ENCODE results near the gene GPATCH4. TPM values are rescaled to one million over a fixed set of nuclear protein-coding genes. Genes with fewer than 3 reads are reported as not detected.

The GPATCH4 gene
- total RNA-seq, 1 experiment from 2014 or later: 37.3 TPM

DNA sequence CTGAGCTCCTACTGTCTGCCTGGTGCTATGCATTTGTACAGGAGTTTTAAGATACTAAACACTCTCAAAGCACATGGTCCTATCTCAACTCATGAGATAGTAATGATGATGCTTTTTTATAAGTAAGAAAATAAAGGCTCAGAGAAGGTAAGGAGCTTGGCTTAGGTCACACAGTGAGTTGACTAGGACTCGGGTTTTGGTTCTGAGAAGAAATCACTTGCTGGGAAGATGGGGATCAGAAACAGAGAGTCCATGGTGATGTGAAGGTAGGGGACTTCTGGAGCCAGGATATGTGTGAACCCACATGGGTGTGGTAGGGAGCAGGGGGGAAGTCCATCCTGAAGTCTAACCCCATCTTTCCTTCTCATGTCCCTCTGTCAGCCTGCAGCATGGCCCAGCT is 44.4 kb upstream of the GPATCH4 start:
- Histone ChIP-seq H3K79me2 (ENCODE audit: low read length) (no peaks in the 10 kb centered on the region), H3F3A (ENCODE audit: low read length, unreplicated experiment) (no peaks in the 10 kb centered on the region), H3K4me2 (ENCODE audit: low read length) (no peak overlapping the region), H2AFZ (ENCODE audit: low read length) (no peak overlapping the region), H3K36me3 (ENCODE audit: low read depth, low read length) (no peaks in the 10 kb centered on the region), H3K9ac (ENCODE audit: low read length) (no peak overlapping the region), H4K20me1 (ENCODE audit: low read length) (no peaks in the 10 kb centered on the region), H3K27me3 (ENCODE audit: low read length) (peaks cover 18% of the 10 kb centered on the region), H3K4me3 (ENCODE audit: low read length) (no peak overlapping the region), H3K9me3 (ENCODE audit: low read length) (no peaks in the 10 kb centered on the region), H3K27ac (ENCODE audit: low read length) (no peak overlapping the region), H3K4me1 (ENCODE audit: insufficient read depth, low read length) (no peaks in the 10 kb centered on the region), H3K9me2 (replicated peaks; ENCODE audit: low read length) (no peaks in the 10 kb centered on the region)
- BruUV-seq (replicated peaks): no TSS peak
- ATAC-seq (no peak), DNase-seq (no peak)
- TF ChIP-seq EZH2phosphoT487 (IDR thresholded peaks at IDR 0.05; ENCODE audit: borderline replicate concordance, low read length) (no peak), EZH2 (IDR thresholded peaks at IDR 0.05; ENCODE audit: low read length, unreplicated experiment) (no peak)
- TF ChIP-seq, protein P1, sequence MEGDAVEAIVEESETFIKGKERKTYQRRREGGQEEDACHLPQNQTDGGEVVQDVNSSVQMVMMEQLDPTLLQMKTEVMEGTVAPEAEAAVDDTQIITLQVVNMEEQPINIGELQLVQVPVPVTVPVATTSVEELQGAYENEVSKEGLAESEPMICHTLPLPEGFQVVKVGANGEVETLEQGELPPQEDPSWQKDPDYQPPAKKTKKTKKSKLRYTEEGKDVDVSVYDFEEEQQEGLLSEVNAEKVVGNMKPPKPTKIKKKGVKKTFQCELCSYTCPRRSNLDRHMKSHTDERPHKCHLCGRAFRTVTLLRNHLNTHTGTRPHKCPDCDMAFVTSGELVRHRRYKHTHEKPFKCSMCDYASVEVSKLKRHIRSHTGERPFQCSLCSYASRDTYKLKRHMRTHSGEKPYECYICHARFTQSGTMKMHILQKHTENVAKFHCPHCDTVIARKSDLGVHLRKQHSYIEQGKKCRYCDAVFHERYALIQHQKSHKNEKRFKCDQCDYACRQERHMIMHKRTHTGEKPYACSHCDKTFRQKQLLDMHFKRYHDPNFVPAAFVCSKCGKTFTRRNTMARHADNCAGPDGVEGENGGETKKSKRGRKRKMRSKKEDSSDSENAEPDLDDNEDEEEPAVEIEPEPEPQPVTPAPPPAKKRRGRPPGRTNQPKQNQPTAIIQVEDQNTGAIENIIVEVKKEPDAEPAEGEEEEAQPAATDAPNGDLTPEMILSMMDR (conservative IDR thresholded peaks at IDR 0.05; ENCODE audit: low read depth, low read length): no peak
- intact Hi-C loops (cut with micrococcal nuclease): no loop called here
- POLR2A ChIA-PET (ENCODE audit: unreplicated experiment): no interaction called here
- CTCF ChIA-PET: no interaction called here

DNA sequence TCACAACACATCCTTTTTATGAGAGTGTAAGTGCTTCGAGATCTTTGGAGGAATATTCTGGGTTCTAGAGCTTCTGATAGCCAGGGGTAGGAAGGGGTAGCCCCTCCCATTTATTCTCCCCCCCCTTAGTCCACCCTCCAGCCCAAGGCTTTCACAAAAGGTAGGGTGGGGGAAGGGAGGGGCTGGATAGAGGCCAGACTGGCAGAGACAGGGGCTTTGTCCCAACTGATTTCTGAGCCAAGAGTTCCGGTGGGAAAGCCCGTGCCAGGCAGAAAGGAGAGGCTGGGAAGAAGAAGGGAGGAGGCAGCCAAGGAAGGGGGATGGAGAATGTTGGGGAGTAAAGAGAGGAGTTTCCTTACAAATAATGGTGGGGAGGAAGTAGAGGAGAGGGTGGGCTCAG is 43.8 kb upstream of the GPATCH4 start:
- peaks cover 3% of the 10 kb centered on the region for H3K4me1 ChIP-seq (ENCODE audit: insufficient read depth, low read length)
- no peak for ATAC-seq
- no peak overlapping the region for H3K4me3 ChIP-seq (ENCODE audit: low read length)
- H3K27ac ChIP-seq (ENCODE audit: low read length): no peak overlapping the region
- no peaks in the 10 kb centered on the region for H4K20me1 ChIP-seq (ENCODE audit: low read length)
- ChIA-PET CTCF (no interaction called here), POLR2A (ENCODE audit: unreplicated experiment) (no interaction called here)
- peaks cover 18% of the 10 kb centered on the region for H3K27me3 ChIP-seq (ENCODE audit: low read length)
- TF ChIP-seq EZH2phosphoT487 (IDR thresholded peaks at IDR 0.05; ENCODE audit: borderline replicate concordance, low read length): no peak
- TF ChIP-seq, protein P1 (conservative IDR thresholded peaks at IDR 0.05; ENCODE audit: low read depth, low read length): no peak
- TF ChIP-seq EZH2 (IDR thresholded peaks at IDR 0.05; ENCODE audit: low read length, unreplicated experiment): no peak
- H3F3A ChIP-seq (ENCODE audit: low read length, unreplicated experiment): no peaks in the 10 kb centered on the region
- no peak overlapping the region for H3K4me2 ChIP-seq (ENCODE audit: low read length)
- no peak overlapping the region for H3K9ac ChIP-seq (ENCODE audit: low read length)
- H3K36me3 ChIP-seq (ENCODE audit: low read depth, low read length): no peaks in the 10 kb centered on the region
- no peaks in the 10 kb centered on the region for H3K9me2 ChIP-seq (replicated peaks; ENCODE audit: low read length)
- intact Hi-C loops (cut with micrococcal nuclease): no loop called here
- no peaks in the 10 kb centered on the region for H3K9me3 ChIP-seq (ENCODE audit: low read length)
- BruUV-seq (replicated peaks): no TSS peak
- DNase-seq: no peak
- H3K79me2 ChIP-seq (ENCODE audit: low read length): no peaks in the 10 kb centered on the region
- H2AFZ ChIP-seq (ENCODE audit: low read length): no peak overlapping the region

DNA sequence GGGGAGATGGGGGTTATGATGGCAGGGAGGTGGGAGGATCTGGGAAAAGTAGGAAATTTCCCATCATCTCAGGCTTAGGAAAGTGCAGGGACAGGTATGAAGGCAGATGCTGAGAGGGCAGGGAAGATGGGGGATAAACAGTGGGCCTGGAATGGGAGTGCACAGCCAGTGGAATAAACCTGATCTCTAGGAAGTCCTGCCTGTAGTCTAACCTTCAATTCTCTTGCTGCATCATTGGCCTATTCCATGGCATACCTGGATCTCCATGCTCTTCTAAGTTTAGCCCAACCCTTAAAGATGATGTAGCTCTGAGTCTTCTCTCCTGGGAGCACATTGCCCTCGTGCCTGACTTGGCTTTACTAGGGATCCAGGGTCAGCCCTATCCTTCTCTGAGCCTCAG is 43.4 kb upstream of the GPATCH4 start:
- Histone ChIP-seq H3K9me2 (replicated peaks; ENCODE audit: low read length) (no peaks in the 10 kb centered on the region), H3K9me3 (ENCODE audit: low read length) (no peaks in the 10 kb centered on the region), H3K27ac (ENCODE audit: low read length) (no peak overlapping the region), H2AFZ (ENCODE audit: low read length) (no peak overlapping the region), H3K79me2 (ENCODE audit: low read length) (no peaks in the 10 kb centered on the region), H3K4me1 (ENCODE audit: insufficient read depth, low read length) (peaks cover 7% of the 10 kb centered on the region), H3K36me3 (ENCODE audit: low read depth, low read length) (no peaks in the 10 kb centered on the region), H3F3A (ENCODE audit: low read length, unreplicated experiment) (no peaks in the 10 kb centered on the region), H3K27me3 (ENCODE audit: low read length) (peaks cover 18% of the 10 kb centered on the region), H3K4me2 (ENCODE audit: low read length) (no peak overlapping the region), H3K4me3 (ENCODE audit: low read length) (no peak overlapping the region), H3K9ac (ENCODE audit: low read length) (no peak overlapping the region), H4K20me1 (ENCODE audit: low read length) (no peaks in the 10 kb centered on the region)
- BruUV-seq (replicated peaks): no TSS peak
- ChIA-PET POLR2A (ENCODE audit: unreplicated experiment) (no interaction called here), CTCF (no interaction called here)
- no peak for ATAC-seq
- intact Hi-C loops (cut with micrococcal nuclease): no loop called here
- TF ChIP-seq, protein P1 (conservative IDR thresholded peaks at IDR 0.05; ENCODE audit: low read depth, low read length): no peak
- TF ChIP-seq EZH2 (IDR thresholded peaks at IDR 0.05; ENCODE audit: low read length, unreplicated experiment) (no peak), EZH2phosphoT487 (IDR thresholded peaks at IDR 0.05; ENCODE audit: borderline replicate concordance, low read length) (no peak)
- DNase-seq: no peak

Measured in PC-3 (cell line).